T-helper 2 cell treated with Interferon-gamma antibody and Interleukin-4, amounts not matched to agents 5 μg/mL and 100 μg/mL, for 36 hours (primary cell): Measurements from ENCODE around the gene ADGRV1.

Experiments
- DNase-seq: peaks from one replicate; pipeline ENCODE4 v3.0.0; 2021; ENCODE audit warnings: low spot score
- H3K27ac Mint-ChIP-seq: one replicate; pipeline ENCODE4 v1.8.0; 2021; ENCODE audit warnings: mild to moderate bottlenecking, mixed read lengths
- H3K27me3 Mint-ChIP-seq: one replicate; pipeline ENCODE4 v1.8.0; 2021; ENCODE audit warnings: low read depth, mixed read lengths
- H3K36me3 Mint-ChIP-seq: one replicate; pipeline ENCODE4 v1.8.0; 2021; ENCODE audit warnings: low read depth, mixed read lengths
- H3K4me1 Mint-ChIP-seq: one replicate; pipeline ENCODE4 v1.8.0; 2021; ENCODE audit warnings: low read depth, mixed read lengths
- H3K4me3 Mint-ChIP-seq: one replicate; pipeline ENCODE4 v1.8.0; 2022; ENCODE audit warnings: mild to moderate bottlenecking, moderate library complexity, mixed read lengths
- H3K9me3 Mint-ChIP-seq: one replicate; pipeline ENCODE4 v1.8.0; 2021; ENCODE audit warnings: mixed read lengths

The ADGRV1 gene

GRCh38 chr5:91065496-91065895, 506.9 kb downstream of the ADGRV1 start:
- no peak for DNase-seq

GRCh38 chr5:91069364-91069763, 510.8 kb downstream of the ADGRV1 start:
- Mint-ChIP-seq H3K4me1 (no peaks in the 10 kb centered on the region), H3K27me3 (peaks cover 10% of the 10 kb centered on the region), H3K27ac (no peak overlapping the region), H3K4me3 (no peak overlapping the region), H3K36me3 (no peaks in the 10 kb centered on the region), H3K9me3 (no peaks in the 10 kb centered on the region)
- no peak for DNase-seq

More at GRCh38 chr5:91065496-91065895, 506.9 kb downstream of the ADGRV1 start:
- Mint-ChIP-seq H3K4me3 (no peak overlapping the region), H3K9me3 (no peaks in the 10 kb centered on the region), H3K36me3 (no peaks in the 10 kb centered on the region), H3K27me3 (peaks cover 22% of the 10 kb centered on the region), H3K4me1 (peaks cover 3% of the 10 kb centered on the region), H3K27ac (no peak overlapping the region)

GRCh38 chr5:91070761-91071550, 512.4 kb downstream of the ADGRV1 start:
- peaks cover 8% of the 10 kb centered on the region for H3K27me3 Mint-ChIP-seq
- no peaks in the 10 kb centered on the region for H3K36me3 Mint-ChIP-seq
- no peaks in the 10 kb centered on the region for H3K4me1 Mint-ChIP-seq
- H3K9me3 Mint-ChIP-seq: no peaks in the 10 kb centered on the region
- H3K4me3 Mint-ChIP-seq: no peak overlapping the region
- no peak for DNase-seq
- no peak overlapping the region for H3K27ac Mint-ChIP-seq

GRCh38 chr5:91072881-91073280, 514.3 kb downstream of the ADGRV1 start:
- no peak for DNase-seq
- Mint-ChIP-seq H3K27me3 (peaks cover 5% of the 10 kb centered on the region), H3K36me3 (no peaks in the 10 kb centered on the region), H3K4me3 (no peak overlapping the region), H3K9me3 (no peaks in the 10 kb centered on the region), H3K4me1 (no peaks in the 10 kb centered on the region), H3K27ac (no peak overlapping the region)

GRCh38 chr5:91074615-91075014, 516.0 kb downstream of the ADGRV1 start:
- Mint-ChIP-seq H3K9me3 (no peaks in the 10 kb centered on the region), H3K36me3 (no peaks in the 10 kb centered on the region), H3K27ac (no peak overlapping the region), H3K4me1 (no peaks in the 10 kb centered on the region), H3K27me3 (peaks cover 5% of the 10 kb centered on the region), H3K4me3 (no peak overlapping the region)
- DNase-seq: no peak

- no peak overlapping the region for H3K27ac Mint-ChIP-seq
- H3K4me3 Mint-ChIP-seq: no peak overlapping the region
- no peak for DNase-seq
- H3K9me3 Mint-ChIP-seq: no peaks in the 10 kb centered on the region
- H3K27me3 Mint-ChIP-seq: peaks cover 5% of the 10 kb centered on the region
- H3K4me1 Mint-ChIP-seq: no peaks in the 10 kb centered on the region
- H3K36me3 Mint-ChIP-seq: no peaks in the 10 kb centered on the region
Measured at GRCh38 chr5:91076138-91076537, 517.5 kb downstream of the ADGRV1 start.

- H3K4me1 Mint-ChIP-seq: no peaks in the 10 kb centered on the region
Measured at GRCh38 chr5:91077623-91078022, 519.0 kb downstream of the ADGRV1 start.

GRCh38 chr5:91079037-91079436, 520.4 kb downstream of the ADGRV1 start:
- Mint-ChIP-seq H3K4me1 (no peaks in the 10 kb centered on the region), H3K9me3 (no peaks in the 10 kb centered on the region), H3K4me3 (no peak overlapping the region), H3K27me3 (peaks cover 2% of the 10 kb centered on the region), H3K36me3 (no peaks in the 10 kb centered on the region), H3K27ac (no peak overlapping the region)
- no peak for DNase-seq

More at GRCh38 chr5:91077623-91078022, 519.0 kb downstream of the ADGRV1 start:
- H3K36me3 Mint-ChIP-seq: no peaks in the 10 kb centered on the region
- H3K27me3 Mint-ChIP-seq: peaks cover 5% of the 10 kb centered on the region
- H3K27ac Mint-ChIP-seq: no peak overlapping the region
- no peaks in the 10 kb centered on the region for H3K9me3 Mint-ChIP-seq
- no peak overlapping the region for H3K4me3 Mint-ChIP-seq
- no peak for DNase-seq

- Mint-ChIP-seq H3K36me3 (no peaks in the 10 kb centered on the region), H3K4me3 (no peak overlapping the region), H3K27me3 (no peaks in the 10 kb centered on the region), H3K27ac (no peak overlapping the region), H3K9me3 (no peaks in the 10 kb centered on the region), H3K4me1 (peaks cover 4% of the 10 kb centered on the region)
- no peak for DNase-seq
Measured at GRCh38 chr5:91089758-91090157, 531.2 kb downstream of the ADGRV1 start.

- no peaks in the 10 kb centered on the region for H3K36me3 Mint-ChIP-seq
- no peak overlapping the region for H3K27ac Mint-ChIP-seq
Measured at GRCh38 chr5:91090995-91091394, 532.4 kb downstream of the ADGRV1 start.

GRCh38 chr5:91091471-91092234, 533.1 kb downstream of the ADGRV1 start:
- Mint-ChIP-seq H3K36me3 (no peaks in the 10 kb centered on the region), H3K27me3 (peaks cover 3% of the 10 kb centered on the region), H3K9me3 (no peaks in the 10 kb centered on the region), H3K27ac (no peak overlapping the region), H3K4me3 (no peak overlapping the region), H3K4me1 (peaks cover 4% of the 10 kb centered on the region)
- DNase-seq: no peak

More at GRCh38 chr5:91090995-91091394, 532.4 kb downstream of the ADGRV1 start:
- Mint-ChIP-seq H3K9me3 (no peaks in the 10 kb centered on the region), H3K4me1 (peaks cover 4% of the 10 kb centered on the region), H3K27me3 (peaks cover 2% of the 10 kb centered on the region), H3K4me3 (no peak overlapping the region)
- no peak for DNase-seq

- Mint-ChIP-seq H3K4me3 (no peak overlapping the region), H3K36me3 (no peaks in the 10 kb centered on the region), H3K9me3 (no peaks in the 10 kb centered on the region), H3K27me3 (peaks cover 5% of the 10 kb centered on the region), H3K27ac (no peak overlapping the region), H3K4me1 (peaks cover 4% of the 10 kb centered on the region)
- no peak for DNase-seq
Measured at GRCh38 chr5:91092859-91093783, 534.5 kb downstream of the ADGRV1 start.

- no peak overlapping the region for H3K27ac Mint-ChIP-seq
- no peaks in the 10 kb centered on the region for H3K9me3 Mint-ChIP-seq
- peaks cover 7% of the 10 kb centered on the region for H3K27me3 Mint-ChIP-seq
- H3K4me1 Mint-ChIP-seq: peaks cover 4% of the 10 kb centered on the region
- H3K4me3 Mint-ChIP-seq: no peak overlapping the region
- no peaks in the 10 kb centered on the region for H3K36me3 Mint-ChIP-seq
- DNase-seq: no peak
Measured at GRCh38 chr5:91095313-91095712, 536.7 kb downstream of the ADGRV1 start.
